B cell (primary cell): ENCODE measurements around the gene LRRC32. TPM values are rescaled to one million over a fixed set of nuclear protein-coding genes. Genes with fewer than 3 reads are reported as not detected.

ENCODE experiments used
- ATAC-seq: fragments of 200-7000 bp; cut with Tn5 transposase; one replicate; pipeline ENCODE4 v1.10.0; 2021; ENCODE audit warnings: low read depth, mild to moderate bottlenecking, moderate number of reproducible peaks, moderate library complexity
- CTCF ChIA-PET: fragments of 350-600 bp; sonication (Branson Sonifier 250); formaldehyde crosslinking; loops from one replicate; lab custom pipeline; 2021; ENCODE audit warnings: antibody characterized with exemption, inconsistent platforms; lab: Charles Lee
- POLR2A ChIA-PET: fragments of 350-600 bp; sonication (Branson Sonifier 250); formaldehyde crosslinking; loops from one replicate; lab custom pipeline; 2021; ENCODE audit warnings: antibody characterized with exemption; lab: Charles Lee
- DNase-seq: peaks from one replicate; pipeline ENCODE4 v3.0.0; 2013
- H2AFZ ChIP-seq: 2 replicates; pipeline ENCODE4 v1.6.1; 2012; ENCODE audit warnings: mild to moderate bottlenecking, low read depth, low read length; ENCODE audit not compliant: insufficient read depth, poor library complexity, severe bottlenecking
- H3K27ac ChIP-seq, 2 donors: 1 replicate in 1 of 2; 2 replicates in 1 of 2; pipeline ENCODE4 v1.5.1; 2012 to 2013; ENCODE audit warnings: low read length in 2 of 2, mild to moderate bottlenecking in 2 of 2, moderate library complexity in 1 of 2
- H3K27me3 ChIP-seq, 4 experiments: fragments of 200-600 bp in 1 of 4; sonication (generic) in 1 of 4; replicated peaks in 1 of 4; 1 replicate in 2 of 4; 2 replicates in 2 of 4; pipeline versions ENCODE4 v1.6.1 to v1.7.0; 2013 to 2016; ENCODE audit warnings: low read length in 3 of 4, mild to moderate bottlenecking in 2 of 4, mixed read lengths in 1 of 4, moderate library complexity in 1 of 4; ENCODE audit not compliant: insufficient read depth in 4 of 4, control insufficient read depth in 3 of 4; ENCODE audit errors: control extremely low read depth in 1 of 4
- H3K36me3 ChIP-seq, 2 experiments: replicated peaks in 1 of 2; 1 replicate in 1 of 2; 2 replicates in 1 of 2; pipeline versions ENCODE4 v1.6.1 to v1.7.1; 2013; ENCODE audit warnings: low read length in 1 of 2; ENCODE audit not compliant: insufficient read depth in 2 of 2, control insufficient read depth in 1 of 2; ENCODE audit errors: control extremely low read depth in 1 of 2, extremely low read depth in 1 of 2
- H3K4me1 ChIP-seq, 2 donors: fragments of 200-600 bp in 1 of 2; sonication (generic) in 1 of 2; 1 replicate in 1 of 2; 2 replicates in 1 of 2; pipeline versions ENCODE4 v1.5.1 to v1.6.1; 2013 to 2017; ENCODE audit warnings: low read length in 2 of 2; ENCODE audit not compliant: control insufficient read depth in 2 of 2, insufficient read depth in 2 of 2
- H3K4me2 ChIP-seq: replicated peaks from 2 replicates; pipeline ENCODE3; 2012; ENCODE audit warnings: mild to moderate bottlenecking, low read depth, low read length; ENCODE audit not compliant: poor library complexity, severe bottlenecking
- H3K4me3 ChIP-seq, 5 experiments: fragments of 200-600 bp in 1 of 5; sonication (generic) in 1 of 5; 1 replicate in 3 of 5; 2 replicates in 2 of 5; pipeline versions ENCODE4 v1.5.1 to v1.7.0; 2011 to 2016; ENCODE audit warnings: low read length in 4 of 5, mild to moderate bottlenecking in 4 of 5, low read depth in 2 of 5, control low read depth in 1 of 5, moderate library complexity in 1 of 5; ENCODE audit not compliant: insufficient read depth in 1 of 5; ENCODE audit errors: control extremely low read depth in 1 of 5, extremely low read depth in 1 of 5
- H3K79me2 ChIP-seq: fragments of 200-600 bp; sonication (generic); one replicate; pipeline ENCODE4 v1.6.0; 2016; ENCODE audit warnings: low read length; ENCODE audit not compliant: control insufficient read depth, insufficient read depth
- H3K9ac ChIP-seq: fragments of 200-600 bp; sonication (generic); 2 replicates; pipeline ENCODE4 v1.6.1; 2017; ENCODE audit warnings: mild to moderate bottlenecking, low read length, moderate library complexity
- H3K9me3 ChIP-seq, 3 donors: one replicate each; pipeline versions ENCODE4 v1.6.1 to v1.7.1; 2013; ENCODE audit warnings: low read length in 2 of 3; ENCODE audit not compliant: control insufficient read depth in 2 of 3, insufficient read depth in 1 of 3; ENCODE audit errors: control extremely low read depth in 1 of 3
- H4K20me1 ChIP-seq: 2 replicates; pipeline ENCODE4 v1.6.0; 2012; ENCODE audit warnings: mild to moderate bottlenecking, low read length; ENCODE audit not compliant: insufficient read depth, control insufficient read depth, poor library complexity, severe bottlenecking
- H3K27ac Mint-ChIP-seq: one replicate; pipeline ENCODE4 v1.8.0; 2021; ENCODE audit warnings: mixed read lengths
- H3K27me3 Mint-ChIP-seq: one replicate; pipeline ENCODE4 v1.8.0; 2021; ENCODE audit warnings: mixed read lengths
- H3K4me1 Mint-ChIP-seq: one replicate; pipeline ENCODE4 v1.8.0; 2021; ENCODE audit warnings: mixed read lengths
- H3K4me3 Mint-ChIP-seq: one replicate; pipeline ENCODE4 v1.8.0; 2021; ENCODE audit warnings: mixed read lengths
- H3K9me3 Mint-ChIP-seq: one replicate; pipeline ENCODE4 v1.8.0; 2022; ENCODE audit warnings: mixed read lengths; ENCODE audit not compliant: insufficient read depth
- CTCF ChIP-seq: fragments of 200-600 bp; IDR thresholded peaks from one replicate; pipeline ENCODE4 v1.8.0; 2022; ENCODE audit warnings: antibody characterized with exemption, mild to moderate bottlenecking
- EZH2 ChIP-seq: IDR thresholded peaks from 2 replicates; pipeline ENCODE4 v1.6.1; 2012; ENCODE audit warnings: borderline replicate concordance, low read depth, mild to moderate bottlenecking, moderate library complexity, low read length; ENCODE audit not compliant: insufficient read depth, poor library complexity, severe bottlenecking
- WGBS: methylation state at CpG from one replicate; pipeline ENCODE4 v1.1.5; 2013; ENCODE audit warnings: missing lambda C conversion rate; ENCODE audit not compliant: insufficient coverage; 5-methylcytosine and 5-hydroxymethylcytosine counted together
- intact Hi-C: fragments of 100-400 bp; cut with micrococcal nuclease; formaldehyde crosslinking; loops from one replicate; pipeline ENCODE4 v1.10.0; 2022
- polyA plus RNA-seq: library from polyadenylated mRNA; depleted of rRNA; stranded (reverse); fragments of >200 nt; gene quantifications from 2 replicates; pipeline ENCODE4 v1.2.3, GENCODE V29; 2012
- total RNA-seq, 2 donors: library from RNA; stranded (reverse); fragments of 120-200 nt in 1 of 2; gene quantifications; 1 replicate in 1 of 2; 2 replicates in 1 of 2; pipeline versions ENCODE4 v1.2.3 to v1.2.4, GENCODE V29; 2013 to 2022

LRRC32 gene
- total and polyA plus RNA-seq, 2 donors (not counting 1 experiment from before 2014, with no cell fraction given): 0.60 to 1.4 TPM

GRCh38 chr11:76700177-76701100 lies 29.9 kb upstream of the LRRC32 start:
- Mint-ChIP-seq H3K9me3 (no peaks in the 10 kb centered on the region), H3K27ac (no peak overlapping the region), H3K4me1 (no peaks in the 10 kb centered on the region), H3K4me3 (no peak overlapping the region), H3K27me3 (peaks cover 28% of the 10 kb centered on the region)
- Histone ChIP-seq H4K20me1 (no peaks in the 10 kb centered on the region), H3K9me3 (peaks cover 0 to 4% (median 3%) of the 10 kb centered on the region in 3 donors), H3K4me3 (no peak overlapping the region), H3K27me3 (peaks cover 0 to 16% (median 2%) of the 10 kb centered on the region in 4 experiments), H3K79me2 (no peaks in the 10 kb centered on the region), H2AFZ (no peak overlapping the region), H3K4me2 (no peak overlapping the region), H3K4me1 (no peaks in the 10 kb centered on the region), H3K9ac (no peak overlapping the region), H3K27ac (no peak overlapping the region), H3K36me3 (no peaks in the 10 kb centered on the region)
- ATAC-seq (no peak), DNase-seq (no peak)
- intact Hi-C loops: no loop called here
- 40% methylated on average over 13 of the region's 16 CpGs for WGBS
- POLR2A ChIA-PET: no interaction called here
- TF ChIP-seq CTCF (no peak), EZH2 (no peak)
- CTCF ChIA-PET: interaction anchor here (1.2 kb wide), 1 partner anchor 102 kb away, joined by 3 read pairs; no protein-coding TSS in a partner anchor
